HEK293T (cell line): Measurements from ENCODE around the gene ZNRD2.
A peak's percentile ranks its signal among the peaks of the same experiment; 100 is the strongest.

ENCODE experiments used
- CTCF ChIA-PET: fragments of 350-600 bp; formaldehyde crosslinking; extraction: SDS; loops from one replicate; lab custom pipeline; 2021; ENCODE audit warnings: antibody characterized with exemption, inconsistent platforms; lab: Yijun Ruan, JAX
- POLR2A ChIA-PET: fragments of 350-600 bp; formaldehyde crosslinking; extraction: SDS; loops from one replicate; lab custom pipeline; 2020; ENCODE audit warnings: antibody characterized with exemption, inconsistent platforms; lab: Yijun Ruan, JAX
- DNase-seq: peaks from one replicate; pipeline ENCODE4 v3.0.0; 2012; ENCODE audit warnings: mixed read lengths; ENCODE audit errors: extremely low spot score
- ARNT ChIP-seq: fragments of 450-650 bp; IDR thresholded peaks from 2 replicates; pipeline ENCODE4 v1.6.1; 2017; ENCODE audit warnings: mild to moderate bottlenecking
- BHLHE40 ChIP-seq: fragments of 450-650 bp; IDR thresholded peaks from 2 replicates; pipeline ENCODE4 v1.6.1; 2016; ENCODE audit warnings: mild to moderate bottlenecking, moderate library complexity, borderline replicate concordance
- CTBP1 ChIP-seq: fragments of 450-650 bp; IDR thresholded peaks from 2 replicates; pipeline ENCODE4 v1.6.1; 2016; ENCODE audit warnings: borderline replicate concordance
- ELF4 ChIP-seq: fragments of 450-650 bp; IDR thresholded peaks from 2 replicates; pipeline ENCODE4 v1.6.1; 2017; ENCODE audit warnings: antibody characterized with exemption
- FOXA1 ChIP-seq: fragments of 450-650 bp; IDR thresholded peaks from 2 replicates; pipeline ENCODE4 v1.6.1; 2016; ENCODE audit warnings: mild to moderate bottlenecking
- FOXK2 ChIP-seq: fragments of 450-650 bp; IDR thresholded peaks from 2 replicates; pipeline ENCODE4 v1.6.1; 2016; ENCODE audit warnings: mild to moderate bottlenecking
- FOXM1 ChIP-seq: fragments of 450-650 bp; IDR thresholded peaks from 2 replicates; pipeline ENCODE4 v1.6.1; 2017; ENCODE audit warnings: mild to moderate bottlenecking, borderline replicate concordance
- HDGF ChIP-seq: fragments of 450-650 bp; IDR thresholded peaks from 2 replicates; pipeline ENCODE4 v1.6.1; 2017; ENCODE audit warnings: antibody characterized with exemption, borderline replicate concordance
- L3MBTL2 ChIP-seq: fragments of 450-650 bp; conservative IDR thresholded peaks from 2 replicates; pipeline ENCODE4 v1.6.1; 2016; ENCODE audit warnings: mild to moderate bottlenecking
- LEF1 ChIP-seq: fragments of 450-650 bp; IDR thresholded peaks from 2 replicates; pipeline ENCODE4 v1.6.1; 2017; ENCODE audit warnings: mild to moderate bottlenecking, borderline replicate concordance
- NFRKB ChIP-seq: fragments of 450-650 bp; IDR thresholded peaks from 2 replicates; pipeline ENCODE4 v1.6.1; 2016; ENCODE audit warnings: mild to moderate bottlenecking, moderate library complexity
- SP1 ChIP-seq: fragments of 450-650 bp; IDR thresholded peaks from 2 replicates; pipeline ENCODE4 v1.6.1; 2017
- SUZ12 ChIP-seq: fragments of 450-650 bp; IDR thresholded peaks from 2 replicates; pipeline ENCODE4 v1.6.1; 2016; ENCODE audit warnings: mild to moderate bottlenecking
- TARDBP ChIP-seq: fragments of 450-650 bp; IDR thresholded peaks from 2 replicates; pipeline ENCODE4 v1.6.1; 2016
- ZNF384 ChIP-seq: fragments of 450-650 bp; IDR thresholded peaks from 2 replicates; pipeline ENCODE4 v1.6.1; 2016
- TF ChIP-seq, protein P1 (sequence below): fragments of 450-650 bp; IDR thresholded peaks from 2 replicates; pipeline ENCODE4 v1.6.1; 2016

ZNRD2 gene

DNA sequence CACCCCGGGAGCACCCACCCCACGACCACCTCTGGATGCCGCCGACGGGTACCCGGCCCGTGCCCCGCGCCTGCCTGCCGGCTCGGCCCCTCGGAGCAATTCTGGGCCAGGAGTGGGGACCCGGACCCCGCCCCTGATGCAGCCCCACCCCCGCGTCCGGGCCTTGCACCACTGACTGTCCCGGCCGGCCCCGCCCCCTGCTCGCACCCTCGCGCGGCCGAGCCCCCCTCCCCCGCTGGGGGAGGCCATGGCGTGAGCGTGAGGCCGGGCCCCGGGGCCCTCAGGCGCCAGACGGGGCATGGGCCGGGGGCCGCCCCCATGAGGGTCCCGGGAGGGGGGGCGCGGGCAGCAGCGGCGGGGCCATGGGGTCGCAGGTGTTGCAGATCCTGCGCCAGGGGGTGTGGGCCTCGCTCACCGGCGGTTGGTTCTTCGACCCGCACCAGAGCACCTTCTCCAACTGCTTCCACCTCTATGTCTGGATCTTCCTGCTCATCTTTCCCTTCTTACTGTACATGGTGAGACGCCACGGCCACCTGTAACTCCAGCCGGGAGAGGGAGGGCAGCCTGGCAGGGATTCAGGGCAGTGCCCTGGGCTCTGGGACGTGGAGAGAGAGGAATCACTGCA, 45.8 kb downstream of the ZNRD2 start:
- ChIA-PET CTCF (no interaction called here), POLR2A (interaction anchor here (1.0 to 2.5 kb wide), 15 partner anchors 10 to 244 kb away, joined by 3 to 19 read pairs (median 6); partner anchors contain the start of genes FAM89B, KAT5, KCNK7 and MUS81)
- TF ChIP-seq FOXA1 (no peak), NFRKB (no peak), SP1 (no peak), TARDBP (no peak), FOXM1 (no peak), L3MBTL2 (no peak), BHLHE40 (no peak), SUZ12 (no peak), FOXK2 (no peak), ZNF384 (no peak), ARNT (no peak), CTBP1 (no peak), LEF1 (no peak), HDGF (no peak), ELF4 (no peak)
- TF ChIP-seq, protein P1, sequence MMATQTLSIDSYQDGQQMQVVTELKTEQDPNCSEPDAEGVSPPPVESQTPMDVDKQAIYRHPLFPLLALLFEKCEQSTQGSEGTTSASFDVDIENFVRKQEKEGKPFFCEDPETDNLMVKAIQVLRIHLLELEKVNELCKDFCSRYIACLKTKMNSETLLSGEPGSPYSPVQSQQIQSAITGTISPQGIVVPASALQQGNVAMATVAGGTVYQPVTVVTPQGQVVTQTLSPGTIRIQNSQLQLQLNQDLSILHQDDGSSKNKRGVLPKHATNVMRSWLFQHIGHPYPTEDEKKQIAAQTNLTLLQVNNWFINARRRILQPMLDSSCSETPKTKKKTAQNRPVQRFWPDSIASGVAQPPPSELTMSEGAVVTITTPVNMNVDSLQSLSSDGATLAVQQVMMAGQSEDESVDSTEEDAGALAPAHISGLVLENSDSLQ: no peak
- DNase-seq: peak; percentile 67

DNA sequence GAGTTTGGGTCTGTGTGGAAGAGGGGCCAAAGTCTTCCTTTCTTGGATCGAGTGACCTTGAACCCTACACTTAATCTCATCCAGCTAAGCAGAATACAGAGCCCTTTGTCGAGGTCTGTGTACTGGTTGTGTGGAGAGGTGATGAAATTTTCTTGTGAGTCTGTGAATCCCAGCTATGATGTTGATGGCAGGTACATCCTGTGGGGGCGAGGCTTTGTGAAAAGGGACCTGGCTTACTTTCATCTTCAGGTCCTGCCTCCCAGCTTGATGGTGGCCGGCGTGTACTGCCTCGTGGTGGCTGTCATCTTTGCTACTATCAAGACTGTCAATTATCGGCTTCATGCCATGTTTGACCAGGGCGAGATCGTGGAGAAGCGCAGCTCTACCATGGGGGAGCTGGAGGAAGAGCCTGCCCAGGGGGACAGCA, 46.3 kb downstream of the ZNRD2 start:
- DNase-seq: no peak
- TF ChIP-seq BHLHE40: no peak
- no peak for TF ChIP-seq SP1
- TF ChIP-seq FOXA1: no peak
- no peak for TF ChIP-seq NFRKB
- no peak for TF ChIP-seq SUZ12
- ChIA-PET CTCF (interaction anchor here (1.3 kb wide), 1 partner anchor 9 kb away, joined by 6 read pairs; no protein-coding TSS in a partner anchor), POLR2A (interaction anchor here (1.3 to 2.4 kb wide), 2 partner anchors 16 to 21 kb away, joined by 5 to 6 read pairs; partner anchors contain the start of gene SIPA1)

DNA sequence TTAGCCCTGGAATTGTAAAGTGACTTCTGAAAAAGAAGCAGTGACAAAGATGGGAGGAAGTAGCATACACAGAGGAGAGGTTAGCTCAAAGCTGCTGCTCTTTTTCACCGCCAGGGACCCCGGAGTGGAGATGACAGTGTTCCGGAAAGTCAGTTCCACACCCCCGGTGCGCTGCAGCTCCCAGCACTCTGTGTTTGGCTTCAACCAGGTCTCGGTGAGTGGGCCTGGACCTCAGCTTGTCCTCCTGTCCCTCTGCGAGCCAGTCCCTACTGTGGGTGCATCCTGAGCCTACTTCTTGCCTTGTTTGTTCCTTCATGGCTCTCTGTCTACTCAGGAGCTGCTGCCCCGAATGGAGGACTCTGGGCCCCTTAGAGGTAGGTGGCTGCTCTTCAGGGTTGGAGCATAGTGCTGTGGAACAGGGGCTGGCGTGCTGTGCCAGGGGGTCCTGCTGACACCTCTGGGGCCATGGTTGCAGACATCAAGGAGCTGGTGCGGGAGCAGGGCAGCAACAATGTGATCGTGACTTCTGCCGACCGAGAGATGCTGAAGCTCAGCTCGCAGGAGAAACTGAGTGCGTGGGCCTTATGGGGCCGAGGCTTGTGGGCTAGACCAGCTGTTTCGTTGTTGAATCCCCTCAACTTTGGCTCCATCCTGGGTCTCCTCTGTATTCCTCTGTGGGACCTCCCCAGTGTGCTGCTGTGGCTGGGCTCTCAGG, 47.0 kb downstream of the ZNRD2 start:
- TF ChIP-seq FOXK2 (no peak), SP1 (no peak), ELF4 (no peak), FOXM1 (no peak), ARNT (no peak), BHLHE40 (no peak), FOXA1 (no peak), SUZ12 (no peak), ZNF384 (no peak), L3MBTL2 (no peak), NFRKB (no peak)
- TF ChIP-seq, protein P1: no peak
- CTCF ChIA-PET: interaction anchor here (1.3 kb wide), 1 partner anchor 9 kb away, joined by 6 read pairs; no protein-coding TSS in a partner anchor
- DNase-seq: no peak
- POLR2A ChIA-PET: interaction anchor here (0.8 to 2.4 kb wide), 4 partner anchors 16 to 47 kb away, joined by 3 to 6 read pairs (median 4); partner anchors contain the start of genes SIPA1 and ZNRD2

DNA sequence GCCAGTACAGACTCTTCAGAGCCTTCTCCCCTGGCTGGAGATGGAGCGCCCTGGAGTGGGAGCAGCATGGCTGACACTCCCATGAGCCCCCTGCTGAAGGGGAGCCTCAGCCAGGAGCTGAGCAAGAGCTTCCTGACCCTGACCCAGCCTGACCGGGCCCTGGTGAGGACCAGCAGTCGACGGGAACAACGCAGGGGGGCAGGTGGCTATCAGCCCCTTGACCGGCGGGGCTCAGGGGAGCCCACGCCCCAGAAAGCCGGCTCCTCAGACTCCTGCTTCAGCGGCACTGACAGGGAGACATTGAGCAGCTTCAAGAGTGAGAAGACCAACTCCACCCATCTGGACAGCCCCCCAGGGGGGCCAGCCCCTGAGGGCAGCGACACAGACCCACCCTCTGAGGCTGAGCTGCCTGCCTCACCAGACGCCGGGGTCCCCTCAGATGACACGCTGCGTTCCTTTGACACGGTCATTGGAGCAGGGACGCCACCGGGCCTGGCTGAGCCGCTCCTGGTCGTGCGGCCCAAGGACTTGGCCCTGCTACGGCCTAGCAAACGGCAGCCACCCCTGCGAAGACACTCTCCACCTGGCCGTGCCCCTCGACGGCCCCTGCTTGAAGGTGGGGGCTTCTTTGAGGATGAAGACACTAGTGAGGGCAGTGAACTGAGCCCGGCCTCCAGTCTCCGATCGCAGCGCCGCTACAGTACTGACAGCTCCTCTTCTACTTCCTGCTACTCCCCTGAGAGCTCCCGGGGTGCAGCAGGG, 47.9 kb downstream of the ZNRD2 start:
- ChIA-PET POLR2A (interaction anchor here (1.0 to 2.4 kb wide), 4 partner anchors 15 to 48 kb away, joined by 3 to 6 read pairs (median 4); partner anchors contain the start of genes SIPA1 and ZNRD2), CTCF (interaction anchor here (0.7 to 1.3 kb wide), 2 partner anchors 8 to 20 kb away, joined by 3 to 6 read pairs; partner anchors contain the start of gene SIPA1)
- TF ChIP-seq ARNT (no peak), LEF1 (no peak), HDGF (no peak), FOXA1 (no peak), SUZ12 (no peak), BHLHE40 (no peak), L3MBTL2 (no peak), CTBP1 (no peak), TARDBP (no peak), ZNF384 (no peak), FOXM1 (no peak), NFRKB (no peak), SP1 (no peak), FOXK2 (no peak), ELF4 (no peak)
- TF ChIP-seq, protein P1: no peak
- DNase-seq: no peak

DNA sequence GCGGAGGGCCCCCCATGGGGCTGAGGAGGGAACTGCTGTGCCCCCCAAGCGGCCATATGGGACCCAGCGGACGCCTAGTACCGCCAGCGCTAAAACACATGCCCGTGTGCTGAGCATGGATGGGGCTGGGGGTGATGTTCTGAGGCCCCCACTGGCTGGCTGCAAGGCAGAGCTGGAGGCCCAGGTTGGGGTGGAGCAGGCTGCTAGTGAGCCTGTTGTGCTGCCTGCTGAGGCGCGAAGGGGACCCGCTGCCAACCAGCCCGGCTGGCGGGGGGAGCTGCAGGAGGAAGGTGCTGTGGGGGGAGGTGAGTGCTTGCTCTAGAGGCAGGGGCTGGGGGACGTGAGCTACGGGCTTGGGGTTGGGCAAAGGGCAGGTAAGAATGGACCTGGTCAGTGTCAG, 48.5 kb downstream of the ZNRD2 start:
- DNase-seq: no peak
- POLR2A ChIA-PET: interaction anchor here (1.5 kb wide), 1 partner anchor 19 kb away, joined by 4 read pairs; the partner anchor contains the start of gene SIPA1
- TF ChIP-seq TARDBP: no peak
- no peak for TF ChIP-seq FOXM1
- TF ChIP-seq HDGF: no peak
- no peak for TF ChIP-seq ELF4
- no peak for TF ChIP-seq ZNF384
- no peak for TF ChIP-seq FOXA1
- TF ChIP-seq CTBP1: no peak
- TF ChIP-seq SUZ12: no peak
- TF ChIP-seq NFRKB: no peak
- TF ChIP-seq SP1: no peak
- TF ChIP-seq, protein P1: no peak
- TF ChIP-seq LEF1: no peak
- TF ChIP-seq BHLHE40: no peak
- TF ChIP-seq ARNT: no peak
- no peak for TF ChIP-seq FOXK2
- TF ChIP-seq L3MBTL2: no peak
- CTCF ChIA-PET: interaction anchor here (0.7 kb wide), 1 partner anchor 19 kb away, joined by 3 read pairs; the partner anchor contains the start of gene SIPA1
